GM18499 (cell line): ENCODE measurements around the gene MFNG.

ENCODE experiments used
- ATAC-seq: cut with Tn5 transposase; IDR thresholded peaks from one replicate; pipeline ENCODE4 v1.9.1; 2021; ENCODE audit warnings: moderate number of reproducible peaks; ENCODE audit not compliant: insufficient read depth, unreplicated experiment

The MFNG gene

GRCh38 chr22:37497062-37497599 lies 10.9 kb upstream of the MFNG start:
- no peak for ATAC-seq

GRCh38 chr22:37496651-37497050 lies 10.5 kb upstream of the MFNG start:
- no peak for ATAC-seq

- no peak for ATAC-seq
Observed at GRCh38 chr22:37493979-37494378, 7.8 kb upstream of the MFNG start.

- no peak for ATAC-seq
Observed at GRCh38 chr22:37492428-37493344, 6.5 kb upstream of the MFNG start.

- ATAC-seq, result no peak
Observed at GRCh38 chr22:37491559-37492427, 5.6 kb upstream of the MFNG start.

- ATAC-seq, result no peak
Observed at GRCh38 chr22:37491106-37491505, 4.9 kb upstream of the MFNG start.

GRCh38 chr22:37489983-37490382 lies 3.8 kb upstream of the MFNG start:
- ATAC-seq, result no peak

GRCh38 chr22:37488337-37489135 lies 2.4 kb upstream of the MFNG start:
- ATAC-seq, result no peak

GRCh38 chr22:37487571-37487970 lies 1.4 kb upstream of the MFNG start:
- ATAC-seq, result no peak

- no peak for ATAC-seq
Observed at GRCh38 chr22:37487129-37487528, 945 bp upstream of the MFNG start.

- no peak for ATAC-seq
Observed at GRCh38 chr22:37485395-37486223, 575 bp downstream of the MFNG start.

- ATAC-seq, result no peak
Observed at GRCh38 chr22:37484480-37485394, 1.4 kb downstream of the MFNG start.

- no peak for ATAC-seq
Observed at GRCh38 chr22:37483050-37483449, 3.1 kb downstream of the MFNG start.

- no peak for ATAC-seq
Observed at GRCh38 chr22:37482244-37482643, 3.9 kb downstream of the MFNG start.

- no peak for ATAC-seq
Observed at GRCh38 chr22:37481347-37481907, 4.8 kb downstream of the MFNG start.

- no peak for ATAC-seq
Observed at GRCh38 chr22:37480387-37481346, 5.5 kb downstream of the MFNG start.

GRCh38 chr22:37479196-37479595 lies 7.0 kb downstream of the MFNG start:
- no peak for ATAC-seq
